HG02610 (cell line): ENCODE results near the gene TMCO4.
"Not testable (repeated sequence)": the region's sequence is repeated elsewhere in the genome, so short reads cannot be mapped to it uniquely, and the experiment has no call there.

Experiments used
- ATAC-seq: cut with Tn5 transposase; IDR thresholded peaks from one replicate; pipeline ENCODE4 v1.9.1; 2021; ENCODE audit warnings: mild to moderate bottlenecking, moderate library complexity; ENCODE audit not compliant: unreplicated experiment

Gene TMCO4

GRCh38 chr1:19799230-19800075 is at the start of gene TMCO4:
TMCO4 (minus strand) TSS chr1:19799916; CDS start chr1:19780758, 19,158 bp downstream.
- ATAC-seq, result peak; percentile 47

GRCh38 chr1:19849307-19849706 is 49.6 kb upstream of the TMCO4 start:
- ATAC-seq, result not testable (repeated sequence)

- not testable (repeated sequence) for ATAC-seq
Observed at GRCh38 chr1:19847334-19847733, 47.6 kb upstream of the TMCO4 start.

GRCh38 chr1:19846338-19846737 is 46.6 kb upstream of the TMCO4 start:
- ATAC-seq, result no peak

GRCh38 chr1:19845555-19845954 is 45.8 kb upstream of the TMCO4 start:
- no peak for ATAC-seq

- ATAC-seq, result no peak
Observed at GRCh38 chr1:19844731-19845495, 45.2 kb upstream of the TMCO4 start.

- no peak for ATAC-seq
Observed at GRCh38 chr1:19840228-19840627, 40.5 kb upstream of the TMCO4 start.

GRCh38 chr1:19837866-19838265 is 38.1 kb upstream of the TMCO4 start:
- no peak for ATAC-seq

GRCh38 chr1:19835578-19835977 is 35.9 kb upstream of the TMCO4 start:
- ATAC-seq, result no peak

GRCh38 chr1:19831441-19831840 is 31.7 kb upstream of the TMCO4 start:
- no peak for ATAC-seq

- ATAC-seq, result no peak
Observed at GRCh38 chr1:19828546-19828945, 28.8 kb upstream of the TMCO4 start.

- no peak for ATAC-seq
Observed at GRCh38 chr1:19825298-19825697, 25.6 kb upstream of the TMCO4 start.

- ATAC-seq, result no peak
Observed at GRCh38 chr1:19824541-19824940, 24.8 kb upstream of the TMCO4 start.

GRCh38 chr1:19824036-19824435 is 24.3 kb upstream of the TMCO4 start:
- ATAC-seq, result no peak

GRCh38 chr1:19819701-19820100 is 20.0 kb upstream of the TMCO4 start:
- ATAC-seq, result no peak

- no peak for ATAC-seq
Observed at GRCh38 chr1:19818324-19818723, 18.6 kb upstream of the TMCO4 start.

GRCh38 chr1:19817160-19817559 is 17.4 kb upstream of the TMCO4 start:
- no peak for ATAC-seq

- not testable (repeated sequence) for ATAC-seq
Observed at GRCh38 chr1:19816737-19817086, 17.0 kb upstream of the TMCO4 start.

- ATAC-seq, result no peak
Observed at GRCh38 chr1:19815801-19816736, 16.4 kb upstream of the TMCO4 start.

- ATAC-seq, result no peak
Observed at GRCh38 chr1:19814681-19815503, 15.2 kb upstream of the TMCO4 start, which contains the start of gene RNF186. RNF186 (minus strand) TSS chr1:19815283; CDS start chr1:19815101, 182 bp downstream.
